HL-60 (cell line): ENCODE data around the gene GOT1.

ENCODE experiments used
- DNase-seq, 2 experiments: peaks; one replicate each; pipeline ENCODE4 v3.0.0-alpha.2; 2010 to 2020; ENCODE audit warnings: low read depth in 1 of 2, low spot score in 1 of 2
- H3K27ac ChIP-seq: fragments of 250-450 bp; sonication (Bioruptor Pico); replicated peaks from 2 replicates; pipeline ENCODE4 v1.5.1; 2020; ENCODE audit warnings: mild to moderate bottlenecking, moderate library complexity
- H3K27me3 ChIP-seq: fragments of 250-450 bp; sonication (Bioruptor Pico); 2 replicates; pipeline ENCODE4 v1.5.1; 2021; ENCODE audit warnings: mild to moderate bottlenecking, moderate library complexity; ENCODE audit not compliant: insufficient read depth, poor library complexity, severe bottlenecking
- H3K4me3 ChIP-seq: replicated peaks from 2 replicates; pipeline ENCODE4 v1.5.1; 2011; ENCODE audit warnings: mild to moderate bottlenecking, control low read depth, low read length; ENCODE audit not compliant: insufficient read depth
- GABPA ChIP-seq: IDR thresholded peaks from 2 replicates; pipeline ENCODE4 v1.6.1; 2012; ENCODE audit warnings: low read depth
- POLR2AphosphoS5 ChIP-seq: IDR thresholded peaks from 2 replicates; pipeline ENCODE4 v1.6.1; 2012; ENCODE audit warnings: low read depth
- SPI1 ChIP-seq: IDR thresholded peaks from 2 replicates; pipeline ENCODE4 v1.6.1; 2012; ENCODE audit warnings: low read depth, mild to moderate bottlenecking, borderline replicate concordance
- TF ChIP-seq, protein P1 (sequence below): IDR thresholded peaks from 2 replicates; pipeline ENCODE4 v1.6.1; 2012; ENCODE audit warnings: low read depth; ENCODE audit not compliant: insufficient replicate concordance
- TF ChIP-seq, protein P2 (sequence below): IDR thresholded peaks from one replicate; pipeline ENCODE4 v1.5.1; 2011; ENCODE audit warnings: low read length, control low read depth, inconsistent platforms; ENCODE audit not compliant: insufficient read depth

Gene GOT1

DNA sequence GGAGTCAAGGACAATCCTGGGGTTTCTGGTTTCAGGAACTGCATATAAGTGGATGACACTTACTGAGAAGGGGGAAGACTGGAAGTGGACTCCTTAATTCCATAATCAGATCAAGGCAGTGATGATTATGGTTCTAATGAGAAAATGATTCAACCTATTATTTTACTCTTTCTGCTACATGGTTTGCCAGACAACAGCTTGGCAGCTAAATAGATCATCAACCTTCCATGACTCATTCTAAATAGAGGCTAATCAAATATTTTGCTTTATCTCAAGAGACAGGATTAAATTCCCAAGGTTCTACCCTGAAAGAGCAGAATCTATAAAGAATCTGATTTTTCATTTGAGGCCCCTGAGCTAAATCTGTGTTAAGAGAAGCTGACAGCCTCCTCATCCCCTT lies 55.0 kb downstream of the GOT1 start:
- TF ChIP-seq GABPA (no peak), POLR2AphosphoS5 (no peak), SPI1 (no peak)
- TF ChIP-seq, protein P1, sequence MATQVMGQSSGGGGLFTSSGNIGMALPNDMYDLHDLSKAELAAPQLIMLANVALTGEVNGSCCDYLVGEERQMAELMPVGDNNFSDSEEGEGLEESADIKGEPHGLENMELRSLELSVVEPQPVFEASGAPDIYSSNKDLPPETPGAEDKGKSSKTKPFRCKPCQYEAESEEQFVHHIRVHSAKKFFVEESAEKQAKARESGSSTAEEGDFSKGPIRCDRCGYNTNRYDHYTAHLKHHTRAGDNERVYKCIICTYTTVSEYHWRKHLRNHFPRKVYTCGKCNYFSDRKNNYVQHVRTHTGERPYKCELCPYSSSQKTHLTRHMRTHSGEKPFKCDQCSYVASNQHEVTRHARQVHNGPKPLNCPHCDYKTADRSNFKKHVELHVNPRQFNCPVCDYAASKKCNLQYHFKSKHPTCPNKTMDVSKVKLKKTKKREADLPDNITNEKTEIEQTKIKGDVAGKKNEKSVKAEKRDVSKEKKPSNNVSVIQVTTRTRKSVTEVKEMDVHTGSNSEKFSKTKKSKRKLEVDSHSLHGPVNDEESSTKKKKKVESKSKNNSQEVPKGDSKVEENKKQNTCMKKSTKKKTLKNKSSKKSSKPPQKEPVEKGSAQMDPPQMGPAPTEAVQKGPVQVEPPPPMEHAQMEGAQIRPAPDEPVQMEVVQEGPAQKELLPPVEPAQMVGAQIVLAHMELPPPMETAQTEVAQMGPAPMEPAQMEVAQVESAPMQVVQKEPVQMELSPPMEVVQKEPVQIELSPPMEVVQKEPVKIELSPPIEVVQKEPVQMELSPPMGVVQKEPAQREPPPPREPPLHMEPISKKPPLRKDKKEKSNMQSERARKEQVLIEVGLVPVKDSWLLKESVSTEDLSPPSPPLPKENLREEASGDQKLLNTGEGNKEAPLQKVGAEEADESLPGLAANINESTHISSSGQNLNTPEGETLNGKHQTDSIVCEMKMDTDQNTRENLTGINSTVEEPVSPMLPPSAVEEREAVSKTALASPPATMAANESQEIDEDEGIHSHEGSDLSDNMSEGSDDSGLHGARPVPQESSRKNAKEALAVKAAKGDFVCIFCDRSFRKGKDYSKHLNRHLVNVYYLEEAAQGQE, result no peak
- Histone ChIP-seq H3K27ac (no peak overlapping the region), H3K4me3 (no peak overlapping the region), H3K27me3 (no peaks in the 10 kb centered on the region)
- no peak for DNase-seq

DNA sequence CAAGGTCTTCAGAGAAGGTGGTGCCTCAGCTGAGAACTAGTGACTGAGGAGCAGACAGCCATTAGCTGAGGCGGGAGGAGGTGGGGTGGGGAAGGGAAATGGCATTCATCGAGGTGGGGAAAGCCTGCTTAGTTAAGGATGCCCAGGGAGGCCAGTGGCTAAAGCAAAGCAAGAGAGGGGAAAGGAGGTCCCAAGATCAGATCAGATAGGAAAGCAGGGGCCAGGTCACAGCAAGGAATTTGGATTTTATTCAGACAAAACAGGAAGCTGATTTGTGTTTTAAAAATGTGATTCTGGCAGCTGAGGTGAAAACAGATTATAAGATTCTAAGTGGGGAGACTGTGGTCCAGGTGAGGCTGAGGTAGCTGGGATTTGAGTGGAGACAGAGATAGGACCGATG lies 55.5 kb downstream of the GOT1 start:
- Histone ChIP-seq H3K4me3 (no peak overlapping the region), H3K27ac (no peak overlapping the region), H3K27me3 (no peaks in the 10 kb centered on the region)
- no peak for DNase-seq
- TF ChIP-seq GABPA, result no peak
- TF ChIP-seq, protein P2, sequence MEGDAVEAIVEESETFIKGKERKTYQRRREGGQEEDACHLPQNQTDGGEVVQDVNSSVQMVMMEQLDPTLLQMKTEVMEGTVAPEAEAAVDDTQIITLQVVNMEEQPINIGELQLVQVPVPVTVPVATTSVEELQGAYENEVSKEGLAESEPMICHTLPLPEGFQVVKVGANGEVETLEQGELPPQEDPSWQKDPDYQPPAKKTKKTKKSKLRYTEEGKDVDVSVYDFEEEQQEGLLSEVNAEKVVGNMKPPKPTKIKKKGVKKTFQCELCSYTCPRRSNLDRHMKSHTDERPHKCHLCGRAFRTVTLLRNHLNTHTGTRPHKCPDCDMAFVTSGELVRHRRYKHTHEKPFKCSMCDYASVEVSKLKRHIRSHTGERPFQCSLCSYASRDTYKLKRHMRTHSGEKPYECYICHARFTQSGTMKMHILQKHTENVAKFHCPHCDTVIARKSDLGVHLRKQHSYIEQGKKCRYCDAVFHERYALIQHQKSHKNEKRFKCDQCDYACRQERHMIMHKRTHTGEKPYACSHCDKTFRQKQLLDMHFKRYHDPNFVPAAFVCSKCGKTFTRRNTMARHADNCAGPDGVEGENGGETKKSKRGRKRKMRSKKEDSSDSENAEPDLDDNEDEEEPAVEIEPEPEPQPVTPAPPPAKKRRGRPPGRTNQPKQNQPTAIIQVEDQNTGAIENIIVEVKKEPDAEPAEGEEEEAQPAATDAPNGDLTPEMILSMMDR, result no peak
- TF ChIP-seq SPI1, result no peak
- no peak for TF ChIP-seq POLR2AphosphoS5
- TF ChIP-seq, protein P1, result no peak

DNA sequence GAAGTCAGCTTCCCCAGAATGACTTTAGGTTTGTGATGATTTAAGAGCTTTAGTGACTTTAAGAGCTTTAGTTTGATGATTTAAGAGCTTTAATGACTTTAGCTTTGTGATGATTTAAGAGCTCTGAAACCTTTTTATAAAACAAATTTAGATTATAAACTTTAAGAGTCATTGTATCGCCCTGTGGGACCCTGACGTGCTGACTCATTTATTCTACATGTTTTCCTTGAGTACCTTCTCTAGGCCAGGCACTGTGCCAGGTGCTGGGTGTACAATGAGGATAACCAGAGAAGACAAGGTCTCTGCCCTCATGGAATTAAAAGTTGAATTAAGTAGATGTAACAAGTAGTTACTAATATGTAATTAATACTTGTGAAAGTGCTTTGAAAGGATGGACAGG lies 55.9 kb downstream of the GOT1 start:
- no peak for DNase-seq
- TF ChIP-seq, protein P2, result no peak
- TF ChIP-seq GABPA (no peak), POLR2AphosphoS5 (no peak), SPI1 (no peak)
- TF ChIP-seq, protein P1, result no peak

More for the DNA sequence above, 55.9 kb downstream of the GOT1 start:
- Histone ChIP-seq H3K4me3 (no peak overlapping the region), H3K27me3 (no peaks in the 10 kb centered on the region), H3K27ac (no peak overlapping the region)
